Panc1 (cell line): ENCODE data around the gene KYNU. TPM values are rescaled to one million over a fixed set of nuclear protein-coding genes. Genes with fewer than 3 reads are reported as not detected.

Experiments used
- ATAC-seq: fragments of 200-7000 bp; cut with Tn5 transposase; 2 replicates; pipeline ENCODE4 v1.9.1; 2020; ENCODE audit warnings: mild to moderate bottlenecking, moderate library complexity
- BruUV-seq: library from RNA; stranded (reverse); fragments of 400-500 nt; replicated peaks from 2 replicates; lab custom pipeline; 2021; lab: Mats Ljungman, UMichigan
- CTCF ChIA-PET: fragments of 300-600 bp; sonication (Branson Sonifier 250); formaldehyde crosslinking; loops from one replicate; lab custom pipeline; 2022; ENCODE audit warnings: antibody characterized with exemption; lab: Charles Lee
- POLR2A ChIA-PET: fragments of 300-600 bp; sonication (Branson Sonifier 250); formaldehyde crosslinking; loops from one replicate; lab custom pipeline; 2022; ENCODE audit warnings: antibody characterized with exemption; lab: Charles Lee
- DNase-seq: peaks from one replicate; pipeline ENCODE4 v3.0.0-alpha.2; 2010; ENCODE audit warnings: low read depth, low spot score
- H3K27ac ChIP-seq: 2 replicates; pipeline ENCODE4 v1.5.1; 2011; ENCODE audit warnings: mild to moderate bottlenecking, low read length, inconsistent platforms
- H3K27me3 ChIP-seq: fragments of 200-500 bp; sonication (Bioruptor generic); 2 replicates; pipeline ENCODE4 v1.6.0; 2014; ENCODE audit warnings: low read length, inconsistent platforms; ENCODE audit not compliant: control insufficient read depth, insufficient read depth
- H3K36me3 ChIP-seq: fragments of 200-500 bp; sonication (Bioruptor generic); 2 replicates; pipeline ENCODE4 v1.5.1; 2014; ENCODE audit warnings: inconsistent platforms, mild to moderate bottlenecking, low read length, moderate library complexity; ENCODE audit not compliant: control insufficient read depth, insufficient read depth
- H3K4me1 ChIP-seq: 2 replicates; pipeline ENCODE4 v1.5.1; 2011; ENCODE audit warnings: inconsistent platforms, mild to moderate bottlenecking, low read length, moderate library complexity; ENCODE audit not compliant: control insufficient read depth, insufficient read depth
- H3K4me3 ChIP-seq, 2 experiments: 2 replicates each; pipeline ENCODE4 v1.5.1; 2011 to 2012; ENCODE audit warnings: low read depth in 2 of 2, low read length in 2 of 2, mild to moderate bottlenecking in 2 of 2, inconsistent platforms in 1 of 2, moderate library complexity in 1 of 2
- H3K9me3 ChIP-seq: fragments of 200-500 bp; sonication (Bioruptor generic); 2 replicates; pipeline ENCODE4 v1.5.1; 2014; ENCODE audit warnings: low read depth, mild to moderate bottlenecking, inconsistent platforms, low read length, moderate library complexity; ENCODE audit not compliant: control insufficient read depth, insufficient read depth
- POLR2AphosphoS5 ChIP-seq: IDR thresholded peaks from 2 replicates; pipeline ENCODE4 v1.6.1; 2012; ENCODE audit warnings: mild to moderate bottlenecking, low read depth, low read length, moderate library complexity
- SIN3A ChIP-seq: IDR thresholded peaks from 2 replicates; pipeline ENCODE4 v1.6.1; 2012; ENCODE audit warnings: low read depth, mild to moderate bottlenecking, low read length, moderate library complexity, borderline replicate concordance; ENCODE audit not compliant: insufficient read depth
- TCF7L2 ChIP-seq: IDR thresholded peaks from 2 replicates; pipeline ENCODE4 v1.6.1; 2011; ENCODE audit warnings: mild to moderate bottlenecking, low read depth, low read length, inconsistent platforms
- in situ Hi-C: cut with HindIII; loops from 2 replicates; pipeline ENCODE4 v1.10.0; 2016; ENCODE audit warnings: low sequenced_read_pairs, low pct_unique_long_range_greater_than_20kb
- intact Hi-C: fragments of 100-400 bp; cut with micrococcal nuclease; formaldehyde crosslinking; loops from one replicate; pipeline ENCODE4 v1.10.0; 2022; ENCODE audit not compliant: unreplicated experiment
- total RNA-seq: library from RNA; stranded (reverse); gene quantifications from one replicate; pipeline ENCODE4 v1.2.1, GENCODE V29; 2021; ENCODE audit not compliant: unreplicated experiment
- TF ChIP-seq, protein P1 (sequence below), 2 experiments: IDR thresholded peaks; 2 replicates each; pipeline ENCODE4 v1.6.1; 2011 to 2012; ENCODE audit warnings: low read depth in 2 of 2, control low read depth in 1 of 2, low read length in 1 of 2, mild to moderate bottlenecking in 1 of 2, moderate library complexity in 1 of 2; ENCODE audit not compliant: insufficient read depth in 1 of 2
- TF ChIP-seq, protein P2 (sequence below): fragments of 450-650 bp; IDR thresholded peaks from 2 replicates; pipeline ENCODE4 v1.5.1; 2017; ENCODE audit warnings: mild to moderate bottlenecking

Gene KYNU
- total RNA-seq, 1 experiment from 2014 or later, result not detected

DNA sequence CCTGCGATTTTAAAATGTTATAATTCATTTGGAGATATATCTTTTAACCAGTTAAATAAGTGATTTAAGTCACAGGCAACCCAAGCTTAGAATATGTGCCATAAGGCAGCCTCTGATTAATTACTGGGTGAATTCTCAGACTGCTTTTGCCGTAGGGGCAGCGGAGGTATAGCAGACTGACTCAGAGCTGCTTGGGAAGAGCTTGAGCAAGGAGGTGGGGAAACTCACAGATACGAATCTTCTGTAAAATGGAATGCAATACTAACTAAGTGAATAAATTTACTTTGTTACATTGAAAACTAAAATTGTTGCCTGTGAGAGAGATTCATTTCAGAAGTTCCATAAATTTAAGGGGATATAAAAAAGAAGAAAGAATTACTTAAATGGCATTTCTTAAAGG is 115.4 kb downstream of the KYNU start:
- no peaks in the 10 kb centered on the region for H3K9me3 ChIP-seq
- CTCF ChIA-PET, result no interaction called here
- DNase-seq (no peak), ATAC-seq (no peak)
- no peaks in the 10 kb centered on the region for H3K27me3 ChIP-seq
- H3K4me3 ChIP-seq, result no peak overlapping the region
- BruUV-seq, result no TSS peak
- in situ Hi-C loops (no loop called here), intact Hi-C loops (no loop called here)
- POLR2A ChIA-PET, result no interaction called here
- H3K27ac ChIP-seq, result no peak overlapping the region
- no peak for TF ChIP-seq TCF7L2
- TF ChIP-seq POLR2AphosphoS5, result no peak
- no peak for TF ChIP-seq SIN3A
- TF ChIP-seq, protein P1, sequence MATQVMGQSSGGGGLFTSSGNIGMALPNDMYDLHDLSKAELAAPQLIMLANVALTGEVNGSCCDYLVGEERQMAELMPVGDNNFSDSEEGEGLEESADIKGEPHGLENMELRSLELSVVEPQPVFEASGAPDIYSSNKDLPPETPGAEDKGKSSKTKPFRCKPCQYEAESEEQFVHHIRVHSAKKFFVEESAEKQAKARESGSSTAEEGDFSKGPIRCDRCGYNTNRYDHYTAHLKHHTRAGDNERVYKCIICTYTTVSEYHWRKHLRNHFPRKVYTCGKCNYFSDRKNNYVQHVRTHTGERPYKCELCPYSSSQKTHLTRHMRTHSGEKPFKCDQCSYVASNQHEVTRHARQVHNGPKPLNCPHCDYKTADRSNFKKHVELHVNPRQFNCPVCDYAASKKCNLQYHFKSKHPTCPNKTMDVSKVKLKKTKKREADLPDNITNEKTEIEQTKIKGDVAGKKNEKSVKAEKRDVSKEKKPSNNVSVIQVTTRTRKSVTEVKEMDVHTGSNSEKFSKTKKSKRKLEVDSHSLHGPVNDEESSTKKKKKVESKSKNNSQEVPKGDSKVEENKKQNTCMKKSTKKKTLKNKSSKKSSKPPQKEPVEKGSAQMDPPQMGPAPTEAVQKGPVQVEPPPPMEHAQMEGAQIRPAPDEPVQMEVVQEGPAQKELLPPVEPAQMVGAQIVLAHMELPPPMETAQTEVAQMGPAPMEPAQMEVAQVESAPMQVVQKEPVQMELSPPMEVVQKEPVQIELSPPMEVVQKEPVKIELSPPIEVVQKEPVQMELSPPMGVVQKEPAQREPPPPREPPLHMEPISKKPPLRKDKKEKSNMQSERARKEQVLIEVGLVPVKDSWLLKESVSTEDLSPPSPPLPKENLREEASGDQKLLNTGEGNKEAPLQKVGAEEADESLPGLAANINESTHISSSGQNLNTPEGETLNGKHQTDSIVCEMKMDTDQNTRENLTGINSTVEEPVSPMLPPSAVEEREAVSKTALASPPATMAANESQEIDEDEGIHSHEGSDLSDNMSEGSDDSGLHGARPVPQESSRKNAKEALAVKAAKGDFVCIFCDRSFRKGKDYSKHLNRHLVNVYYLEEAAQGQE (IDR thresholded peaks at IDR 0.05; ENCODE audit: insufficient read depth in 1 of 2, low read depth in 2 of 2, low read length in 1 of 2), result no peak
- TF ChIP-seq, protein P2, sequence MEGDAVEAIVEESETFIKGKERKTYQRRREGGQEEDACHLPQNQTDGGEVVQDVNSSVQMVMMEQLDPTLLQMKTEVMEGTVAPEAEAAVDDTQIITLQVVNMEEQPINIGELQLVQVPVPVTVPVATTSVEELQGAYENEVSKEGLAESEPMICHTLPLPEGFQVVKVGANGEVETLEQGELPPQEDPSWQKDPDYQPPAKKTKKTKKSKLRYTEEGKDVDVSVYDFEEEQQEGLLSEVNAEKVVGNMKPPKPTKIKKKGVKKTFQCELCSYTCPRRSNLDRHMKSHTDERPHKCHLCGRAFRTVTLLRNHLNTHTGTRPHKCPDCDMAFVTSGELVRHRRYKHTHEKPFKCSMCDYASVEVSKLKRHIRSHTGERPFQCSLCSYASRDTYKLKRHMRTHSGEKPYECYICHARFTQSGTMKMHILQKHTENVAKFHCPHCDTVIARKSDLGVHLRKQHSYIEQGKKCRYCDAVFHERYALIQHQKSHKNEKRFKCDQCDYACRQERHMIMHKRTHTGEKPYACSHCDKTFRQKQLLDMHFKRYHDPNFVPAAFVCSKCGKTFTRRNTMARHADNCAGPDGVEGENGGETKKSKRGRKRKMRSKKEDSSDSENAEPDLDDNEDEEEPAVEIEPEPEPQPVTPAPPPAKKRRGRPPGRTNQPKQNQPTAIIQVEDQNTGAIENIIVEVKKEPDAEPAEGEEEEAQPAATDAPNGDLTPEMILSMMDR, result no peak
- H3K4me1 ChIP-seq, result no peaks in the 10 kb centered on the region
- no peaks in the 10 kb centered on the region for H3K36me3 ChIP-seq

DNA sequence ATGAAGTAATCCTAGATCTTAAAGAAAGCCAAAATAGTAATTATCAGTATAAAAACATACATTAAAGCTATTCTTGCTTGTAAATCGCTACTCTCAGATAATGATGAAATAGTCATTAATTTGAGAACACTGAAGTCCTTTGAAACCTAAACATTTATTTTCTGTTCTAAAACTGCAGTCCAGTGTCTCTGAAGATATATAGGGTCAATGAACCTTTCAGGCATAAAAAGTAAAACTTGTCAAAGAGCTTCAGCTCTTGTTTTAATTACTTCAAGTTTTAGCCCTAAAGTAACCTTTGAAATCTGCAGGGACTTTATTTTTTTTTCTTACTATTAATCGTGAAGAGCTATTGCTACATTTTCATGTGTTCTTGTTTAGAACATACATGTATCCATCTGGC is 116.3 kb downstream of the KYNU start:
- ChIA-PET POLR2A (no interaction called here), CTCF (no interaction called here)
- no peaks in the 10 kb centered on the region for H3K27me3 ChIP-seq
- intact Hi-C loops (no loop called here), in situ Hi-C loops (no loop called here)
- no peaks in the 10 kb centered on the region for H3K4me1 ChIP-seq
- H3K27ac ChIP-seq, result no peak overlapping the region
- no peak overlapping the region for H3K4me3 ChIP-seq
- no peaks in the 10 kb centered on the region for H3K9me3 ChIP-seq
- no peaks in the 10 kb centered on the region for H3K36me3 ChIP-seq
- DNase-seq (no peak), ATAC-seq (no peak)
- TF ChIP-seq, protein P1 (IDR thresholded peaks at IDR 0.05; ENCODE audit: insufficient read depth in 1 of 2, low read depth in 2 of 2, low read length in 1 of 2), result no peak
- no peak for TF ChIP-seq TCF7L2
- no peak for TF ChIP-seq POLR2AphosphoS5
- no peak for TF ChIP-seq SIN3A
- TF ChIP-seq, protein P2, result no peak
- BruUV-seq, result no TSS peak
